NK-92 (cell line): Measurements from ENCODE around the gene SLC9A8.
"Not testable (repeated sequence)": the region's sequence is repeated elsewhere in the genome, so short reads cannot be mapped to it uniquely, and the experiment has no call there.

ENCODE experiments used
- DNase-seq: peaks from one replicate; lab custom pipeline; 2025; ENCODE audit not compliant: unreplicated experiment; lab: John Stamatoyannopoulos, UW

The SLC9A8 gene

GRCh38 chr20:49891476-49892110 lies 79.0 kb downstream of the SLC9A8 start:
- DNase-seq = no peak

DNA sequence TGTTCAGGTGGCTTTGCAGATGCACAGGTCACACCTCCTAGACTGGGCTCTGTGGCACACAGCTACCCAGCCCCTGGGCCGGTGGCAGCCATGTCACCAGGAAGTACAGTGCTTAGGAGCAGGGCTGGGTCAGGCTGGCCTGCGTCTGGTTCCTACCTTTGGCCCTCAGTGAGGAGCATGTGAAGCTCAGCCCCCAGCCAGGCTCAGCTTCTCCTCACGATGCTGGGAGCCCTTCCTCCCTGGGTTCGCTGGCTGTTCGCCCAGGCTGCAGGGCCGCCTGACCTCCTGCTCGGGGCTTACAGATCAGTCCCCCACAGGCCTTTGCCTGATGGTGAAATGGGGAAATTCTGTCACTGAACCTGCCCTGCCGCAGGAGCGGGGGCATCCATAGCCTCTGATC lies 79.6 kb downstream of the SLC9A8 start:
- DNase-seq = no peak

DNA sequence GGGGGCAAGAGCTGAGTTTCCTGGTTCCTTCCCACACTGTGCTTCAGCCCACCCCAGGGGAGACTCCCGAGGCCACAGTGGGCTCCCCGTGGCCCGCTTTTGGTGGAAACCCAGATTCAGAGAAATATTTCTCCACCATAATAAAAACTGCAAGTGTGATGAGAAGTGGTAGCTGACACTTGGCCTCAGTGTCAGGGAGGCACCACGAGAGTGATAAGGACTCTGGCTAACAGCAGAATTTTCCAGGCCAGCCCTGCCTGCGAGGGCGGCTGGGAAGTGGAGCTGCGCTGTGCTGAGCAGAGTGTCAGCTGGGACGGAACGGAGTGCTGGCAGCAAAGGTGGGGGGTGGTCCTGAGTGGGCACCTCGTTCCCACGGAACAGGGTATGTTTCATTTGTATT lies 80.2 kb downstream of the SLC9A8 start:
- DNase-seq = no peak

DNA sequence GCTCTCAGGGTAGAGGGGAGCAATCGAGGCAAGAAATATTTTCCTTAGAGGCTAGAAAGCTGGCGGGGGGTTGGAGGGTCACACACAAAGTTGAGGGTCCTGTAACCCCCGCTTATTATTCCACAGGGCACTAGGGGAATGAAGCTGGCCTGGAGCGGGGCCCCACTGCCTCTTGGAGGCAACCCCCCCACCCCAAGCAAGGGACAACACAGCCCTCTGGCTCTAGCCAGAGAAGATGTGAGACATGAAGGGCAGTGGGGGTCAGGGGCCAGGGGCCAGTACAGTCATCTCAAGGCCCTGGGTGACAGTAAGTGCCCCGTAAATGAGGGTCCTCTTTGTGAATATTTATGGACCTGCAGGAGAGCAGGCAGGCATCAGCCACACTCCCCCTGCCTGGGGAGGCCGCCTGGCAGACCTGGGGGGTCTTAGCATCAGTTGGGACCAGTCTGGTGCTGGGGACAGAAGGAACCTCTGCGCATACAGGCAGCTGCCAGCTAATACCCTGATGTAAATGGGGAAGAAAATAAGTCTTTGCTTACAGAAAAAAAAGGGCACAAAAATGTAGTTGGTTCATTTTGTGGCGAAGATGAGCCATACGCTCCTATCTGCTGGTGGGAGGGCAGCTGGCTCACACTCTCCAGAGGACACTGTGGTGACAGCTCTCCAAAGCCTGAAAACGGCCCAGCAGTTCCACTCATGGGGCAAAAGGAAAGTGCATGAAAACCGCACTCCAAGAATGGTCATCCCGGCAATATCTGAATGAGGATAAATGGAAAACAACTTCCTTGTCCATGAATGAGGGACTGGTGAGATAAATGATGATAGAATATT lies 80.8 kb downstream of the SLC9A8 start:
- DNase-seq = no peak

DNA sequence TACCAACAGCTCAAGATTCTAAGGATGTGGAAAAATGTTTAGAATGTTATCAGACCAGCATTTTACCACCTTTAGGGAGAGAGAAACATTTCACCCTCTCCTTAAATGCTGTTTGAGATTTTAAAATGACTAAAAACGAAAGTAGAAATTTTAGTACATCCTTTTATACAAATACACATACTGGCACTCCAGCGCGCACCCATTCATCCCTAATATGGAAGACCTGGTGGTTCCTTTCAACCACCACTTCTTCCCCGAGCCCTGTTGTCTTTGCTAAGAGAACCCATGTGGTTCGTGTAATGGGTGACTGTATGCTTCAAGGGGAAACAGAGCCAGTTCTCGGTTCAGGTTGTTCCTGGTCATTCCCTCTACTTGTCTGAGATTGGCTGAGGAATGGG lies 81.4 kb downstream of the SLC9A8 start:
- DNase-seq = no peak

GRCh38 chr20:49895474-49896093 lies 83.0 kb downstream of the SLC9A8 start:
- not testable (repeated sequence) for DNase-seq

DNA sequence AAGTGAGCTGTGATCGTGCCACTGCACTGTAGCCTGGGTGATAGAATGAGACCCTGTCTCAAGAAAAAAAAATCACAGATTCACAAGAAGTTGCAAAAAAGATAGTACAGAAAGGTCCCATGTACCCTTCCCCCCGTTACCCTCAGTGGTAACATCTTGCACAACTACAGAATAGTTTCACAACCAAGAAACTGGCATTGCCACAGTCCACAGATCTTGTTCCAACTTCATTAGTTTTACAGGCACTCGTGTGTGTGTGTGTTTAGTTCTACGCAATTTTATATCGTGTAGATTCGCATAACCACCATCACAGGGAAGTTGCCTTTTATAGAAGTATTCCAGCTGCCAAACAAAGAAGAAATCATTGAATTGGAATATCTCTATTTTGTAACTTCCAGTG lies 83.6 kb downstream of the SLC9A8 start:
- DNase-seq = no peak

DNA sequence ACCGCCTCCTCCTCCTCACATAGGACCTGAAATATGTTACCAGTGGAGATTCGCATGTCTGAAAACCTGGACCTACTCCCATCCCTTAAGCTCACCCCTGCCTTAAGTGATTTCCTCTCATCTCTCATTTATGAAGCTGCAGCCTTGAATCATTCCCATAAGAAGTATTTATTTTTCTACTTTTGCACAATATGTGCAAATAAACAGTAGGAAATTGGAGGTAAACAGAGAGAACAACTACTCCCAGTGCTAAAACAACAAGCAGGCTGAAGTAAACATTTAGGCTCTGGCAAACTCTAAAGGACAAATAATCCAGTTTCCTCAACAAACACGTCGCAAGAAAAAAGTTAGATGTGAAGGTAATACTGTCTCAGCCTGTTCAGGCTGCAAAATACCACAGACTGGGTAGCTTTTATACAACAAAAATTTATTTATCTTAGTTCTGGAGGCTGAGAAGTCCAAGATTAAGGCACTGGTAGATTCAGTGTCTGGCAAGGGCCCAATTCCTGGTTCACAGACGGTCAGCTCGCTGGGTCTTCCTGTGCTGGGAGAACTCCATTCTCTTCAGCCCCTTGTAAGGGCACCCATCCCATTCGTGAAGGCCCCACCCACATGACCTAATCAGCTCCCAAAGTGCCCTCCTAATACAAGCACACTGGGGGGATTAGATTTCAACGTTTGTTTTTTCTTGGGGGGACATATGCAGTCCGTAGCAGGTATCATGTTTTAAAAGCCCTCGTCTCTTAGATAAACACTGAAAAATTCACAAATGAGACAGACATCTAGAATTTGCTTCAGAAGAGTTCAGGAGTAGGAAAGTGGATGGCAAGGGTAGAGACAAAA lies 87.1 kb downstream of the SLC9A8 start:
- DNase-seq = no peak

DNA sequence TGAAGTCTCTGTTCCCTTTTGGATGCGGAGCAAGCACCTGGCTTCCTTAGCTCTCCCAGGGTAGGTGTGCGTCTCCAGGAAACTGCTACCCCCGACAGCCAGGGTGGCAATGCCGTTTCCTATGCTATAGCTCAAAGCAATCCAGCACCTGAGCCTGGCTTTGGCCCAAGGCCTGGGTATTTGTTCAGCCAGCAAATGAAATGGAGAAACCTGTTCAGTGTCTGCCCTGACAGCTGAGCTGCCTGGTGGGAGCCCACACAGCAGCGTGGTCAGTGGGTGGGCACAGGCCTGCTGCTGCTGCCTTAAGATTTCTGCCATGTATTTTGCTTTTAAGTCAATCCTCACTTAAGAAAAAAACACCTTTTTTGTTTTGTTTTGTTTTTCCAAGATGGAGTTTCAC lies 89.0 kb downstream of the SLC9A8 start:
- DNase-seq = no peak

GRCh38 chr20:49904440-49905214 lies 92.0 kb downstream of the SLC9A8 start:
- DNase-seq = no peak

GRCh38 chr20:49905415-49906091 lies 92.9 kb downstream of the SLC9A8 start:
- no peak for DNase-seq

GRCh38 chr20:49906101-49906604 lies 93.5 kb downstream of the SLC9A8 start:
- no peak for DNase-seq

GRCh38 chr20:49906615-49907154 lies 94.1 kb downstream of the SLC9A8 start:
- DNase-seq = no peak

- DNase-seq = no peak
Observed at GRCh38 chr20:49907405-49908257, 95.0 kb downstream of the SLC9A8 start.

DNA sequence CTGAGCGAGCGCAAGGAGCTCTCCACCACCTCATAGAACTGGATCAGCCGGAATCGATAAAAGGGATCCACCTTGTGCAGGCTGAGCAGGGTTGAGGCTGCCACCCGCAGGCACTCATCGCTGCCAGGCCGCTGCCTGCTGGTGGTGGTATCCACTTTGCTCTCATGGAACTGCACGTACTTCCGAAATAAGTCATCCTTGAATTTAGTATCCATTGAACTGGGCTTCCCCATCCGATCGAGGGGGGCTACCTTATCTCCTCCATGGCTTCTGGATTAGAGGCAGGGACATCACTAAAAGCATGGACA lies 95.6 kb downstream of the SLC9A8 start:
- no peak for DNase-seq

GRCh38 chr20:49909499-49910339 lies 97.1 kb downstream of the SLC9A8 start:
- no peak for DNase-seq

- DNase-seq = no peak
Observed at GRCh38 chr20:49910340-49910706, 97.7 kb downstream of the SLC9A8 start.
